Measurements from ENCODE around the gene OCSTAMP. TPM values are rescaled to one million over a fixed set of nuclear protein-coding genes. Genes with fewer than 3 reads are reported as not detected.

OCSTAMP gene, protein sequence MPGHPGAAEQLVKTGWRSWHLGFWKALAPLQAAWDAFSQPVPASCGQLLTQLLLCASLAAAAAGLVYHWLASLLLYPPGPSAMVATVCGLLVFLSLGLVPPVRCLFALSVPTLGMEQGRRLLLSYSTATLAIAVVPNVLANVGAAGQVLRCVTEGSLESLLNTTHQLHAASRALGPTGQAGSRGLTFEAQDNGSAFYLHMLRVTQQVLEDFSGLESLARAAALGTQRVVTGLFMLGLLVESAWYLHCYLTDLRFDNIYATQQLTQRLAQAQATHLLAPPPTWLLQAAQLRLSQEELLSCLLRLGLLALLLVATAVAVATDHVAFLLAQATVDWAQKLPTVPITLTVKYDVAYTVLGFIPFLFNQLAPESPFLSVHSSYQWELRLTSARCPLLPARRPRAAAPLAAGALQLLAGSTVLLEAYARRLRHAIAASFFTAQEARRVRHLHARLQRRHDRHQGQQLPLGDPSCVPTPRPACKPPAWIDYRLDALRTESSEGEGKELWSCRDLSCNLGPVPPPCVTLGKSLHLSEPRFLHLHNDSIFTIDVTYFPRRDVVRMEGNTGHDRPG
- total RNA-seq (2021; ENCODE audit: unreplicated experiment) (not detected), Bru-seq, nascent RNA (not detected), BruChase-seq, experiment 1, labeled RNA remaining after a 2-hour chase (not detected), BruChase-seq, experiment 2, labeled RNA remaining after a 6-hour chase (not detected)
- not detected for polyA plus RNA-seq (2012; ENCODE audit: insufficient read length)
- long read RNA-seq, result 0 reads

DNA sequence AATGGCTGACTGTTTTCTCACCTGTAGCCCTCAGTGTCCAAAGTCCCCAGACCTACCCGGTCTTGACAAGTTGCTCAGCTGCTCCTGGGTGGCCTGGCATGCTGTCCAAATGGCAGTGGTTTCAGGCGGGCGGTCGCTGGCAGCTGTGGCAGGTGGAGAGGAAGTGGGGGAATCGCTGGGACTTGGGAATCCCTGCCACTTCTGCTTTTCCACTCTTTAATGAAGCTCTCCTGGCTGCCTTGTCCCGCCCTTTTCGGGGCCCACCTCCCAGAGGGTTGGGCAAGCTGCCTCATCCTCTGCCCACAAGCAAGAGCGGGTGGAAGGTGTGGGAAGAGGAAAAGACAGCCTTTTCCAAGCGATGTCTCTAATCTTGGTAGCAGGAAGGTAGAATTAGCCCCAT is at the start of gene OCSTAMP:
OCSTAMP (minus strand) TSS at position 194 of the 400 bp plus-strand sequence; CDS start at position 100, 94 bp downstream.
- Histone ChIP-seq H3K27ac (ENCODE audit: low read length) (no peak within 1 kb of the TSS), H3K9me3 (ENCODE audit: control insufficient read depth, insufficient read depth, low read depth, low read length) (no peaks in the 10 kb centered on the region), H3K27me3 (ENCODE audit: control insufficient read depth, insufficient read depth, low read length) (no peaks in the 10 kb centered on the region), H3K4me3 (ENCODE audit: low read depth in 2 of 2, low read length in 2 of 2) (no peak within 1 kb of the TSS), H3K4me1 (ENCODE audit: control insufficient read depth, insufficient read depth, low read length) (no peaks in the 10 kb centered on the region), H3K36me3 (ENCODE audit: control insufficient read depth, insufficient read depth, low read length) (no peaks in the 10 kb centered on the region)
- in situ Hi-C loops (cut with HindIII; ENCODE audit: low pct_unique_long_range_greater_than_20kb, low sequenced_read_pairs), result no loop called here
- ChIA-PET POLR2A (no interaction called here), CTCF (no interaction called here)
- ATAC-seq (no peak), DNase-seq (ENCODE audit: low read depth, low spot score) (no peak)
- no TSS peak for BruUV-seq (replicated peaks)
- TF ChIP-seq TCF7L2 (IDR thresholded peaks at IDR 0.05; ENCODE audit: low read depth, low read length) (no peak), SIN3A (IDR thresholded peaks at IDR 0.05; ENCODE audit: borderline replicate concordance, insufficient read depth, low read depth, low read length) (no peak), POLR2AphosphoS5 (IDR thresholded peaks at IDR 0.05; ENCODE audit: low read depth, low read length) (no peak)
- TF ChIP-seq, protein P1, sequence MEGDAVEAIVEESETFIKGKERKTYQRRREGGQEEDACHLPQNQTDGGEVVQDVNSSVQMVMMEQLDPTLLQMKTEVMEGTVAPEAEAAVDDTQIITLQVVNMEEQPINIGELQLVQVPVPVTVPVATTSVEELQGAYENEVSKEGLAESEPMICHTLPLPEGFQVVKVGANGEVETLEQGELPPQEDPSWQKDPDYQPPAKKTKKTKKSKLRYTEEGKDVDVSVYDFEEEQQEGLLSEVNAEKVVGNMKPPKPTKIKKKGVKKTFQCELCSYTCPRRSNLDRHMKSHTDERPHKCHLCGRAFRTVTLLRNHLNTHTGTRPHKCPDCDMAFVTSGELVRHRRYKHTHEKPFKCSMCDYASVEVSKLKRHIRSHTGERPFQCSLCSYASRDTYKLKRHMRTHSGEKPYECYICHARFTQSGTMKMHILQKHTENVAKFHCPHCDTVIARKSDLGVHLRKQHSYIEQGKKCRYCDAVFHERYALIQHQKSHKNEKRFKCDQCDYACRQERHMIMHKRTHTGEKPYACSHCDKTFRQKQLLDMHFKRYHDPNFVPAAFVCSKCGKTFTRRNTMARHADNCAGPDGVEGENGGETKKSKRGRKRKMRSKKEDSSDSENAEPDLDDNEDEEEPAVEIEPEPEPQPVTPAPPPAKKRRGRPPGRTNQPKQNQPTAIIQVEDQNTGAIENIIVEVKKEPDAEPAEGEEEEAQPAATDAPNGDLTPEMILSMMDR (IDR thresholded peaks at IDR 0.05), result no peak
- TF ChIP-seq, protein P2, sequence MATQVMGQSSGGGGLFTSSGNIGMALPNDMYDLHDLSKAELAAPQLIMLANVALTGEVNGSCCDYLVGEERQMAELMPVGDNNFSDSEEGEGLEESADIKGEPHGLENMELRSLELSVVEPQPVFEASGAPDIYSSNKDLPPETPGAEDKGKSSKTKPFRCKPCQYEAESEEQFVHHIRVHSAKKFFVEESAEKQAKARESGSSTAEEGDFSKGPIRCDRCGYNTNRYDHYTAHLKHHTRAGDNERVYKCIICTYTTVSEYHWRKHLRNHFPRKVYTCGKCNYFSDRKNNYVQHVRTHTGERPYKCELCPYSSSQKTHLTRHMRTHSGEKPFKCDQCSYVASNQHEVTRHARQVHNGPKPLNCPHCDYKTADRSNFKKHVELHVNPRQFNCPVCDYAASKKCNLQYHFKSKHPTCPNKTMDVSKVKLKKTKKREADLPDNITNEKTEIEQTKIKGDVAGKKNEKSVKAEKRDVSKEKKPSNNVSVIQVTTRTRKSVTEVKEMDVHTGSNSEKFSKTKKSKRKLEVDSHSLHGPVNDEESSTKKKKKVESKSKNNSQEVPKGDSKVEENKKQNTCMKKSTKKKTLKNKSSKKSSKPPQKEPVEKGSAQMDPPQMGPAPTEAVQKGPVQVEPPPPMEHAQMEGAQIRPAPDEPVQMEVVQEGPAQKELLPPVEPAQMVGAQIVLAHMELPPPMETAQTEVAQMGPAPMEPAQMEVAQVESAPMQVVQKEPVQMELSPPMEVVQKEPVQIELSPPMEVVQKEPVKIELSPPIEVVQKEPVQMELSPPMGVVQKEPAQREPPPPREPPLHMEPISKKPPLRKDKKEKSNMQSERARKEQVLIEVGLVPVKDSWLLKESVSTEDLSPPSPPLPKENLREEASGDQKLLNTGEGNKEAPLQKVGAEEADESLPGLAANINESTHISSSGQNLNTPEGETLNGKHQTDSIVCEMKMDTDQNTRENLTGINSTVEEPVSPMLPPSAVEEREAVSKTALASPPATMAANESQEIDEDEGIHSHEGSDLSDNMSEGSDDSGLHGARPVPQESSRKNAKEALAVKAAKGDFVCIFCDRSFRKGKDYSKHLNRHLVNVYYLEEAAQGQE (IDR thresholded peaks at IDR 0.05; ENCODE audit: insufficient read depth in 1 of 2, low read depth in 2 of 2, low read length in 1 of 2), result no peak
- intact Hi-C loops (cut with micrococcal nuclease; ENCODE audit: unreplicated experiment), result no loop called here

DNA sequence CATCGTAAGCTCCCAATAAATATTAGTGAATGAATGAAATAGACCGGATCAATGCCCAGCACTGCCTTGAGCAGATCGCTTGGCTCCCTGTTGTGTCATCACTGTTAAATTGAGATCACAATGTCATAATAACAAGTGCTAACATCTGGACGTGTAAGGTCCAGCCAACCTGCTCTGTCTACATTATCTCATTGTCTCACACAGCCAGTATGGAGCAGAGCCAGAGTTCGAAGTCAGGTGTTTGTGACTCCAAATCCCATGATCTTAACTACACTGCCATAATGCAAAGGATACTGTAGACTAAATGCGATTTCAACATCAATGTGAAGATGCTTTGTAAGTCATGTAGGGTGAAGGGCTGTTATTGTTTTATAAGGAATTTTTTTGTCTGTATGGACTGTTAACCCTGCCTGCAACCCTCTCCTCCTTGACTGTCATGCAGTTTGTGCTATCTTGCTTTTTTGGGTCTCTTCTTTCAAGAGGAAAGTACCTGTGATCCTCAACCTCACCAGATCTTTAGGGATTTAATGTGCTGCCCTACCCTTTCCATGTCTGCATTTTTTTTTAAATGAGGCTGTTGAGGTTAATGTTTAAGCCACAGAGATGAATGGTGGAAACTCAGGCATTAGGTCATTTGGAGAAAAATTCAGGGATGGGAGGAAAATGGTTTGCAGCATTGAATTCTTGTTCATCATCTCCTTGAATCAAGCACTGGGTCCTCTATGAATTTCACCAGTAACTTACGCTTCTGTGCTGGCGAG is 49.0 kb upstream of the OCSTAMP start:
- Histone ChIP-seq H3K4me1 (ENCODE audit: control insufficient read depth, insufficient read depth, low read length) (no peaks in the 10 kb centered on the region), H3K4me3 (ENCODE audit: low read depth in 2 of 2, low read length in 2 of 2) (no peak overlapping the region), H3K27ac (ENCODE audit: low read length) (no peak overlapping the region), H3K27me3 (ENCODE audit: control insufficient read depth, insufficient read depth, low read length) (peaks cover 2% of the 10 kb centered on the region; the same call in 1 of the 2 replicates), H3K36me3 (ENCODE audit: control insufficient read depth, insufficient read depth, low read length) (no peaks in the 10 kb centered on the region), H3K9me3 (ENCODE audit: control insufficient read depth, insufficient read depth, low read depth, low read length) (no peaks in the 10 kb centered on the region)
- BruUV-seq (replicated peaks), result no TSS peak
- ChIA-PET POLR2A (no interaction called here), CTCF (no interaction called here)
- DNase-seq (ENCODE audit: low read depth, low spot score), result no peak
- TF ChIP-seq, protein P2 (IDR thresholded peaks at IDR 0.05; ENCODE audit: insufficient read depth in 1 of 2, low read depth in 2 of 2, low read length in 1 of 2), result no peak
- TF ChIP-seq POLR2AphosphoS5 (IDR thresholded peaks at IDR 0.05; ENCODE audit: low read depth, low read length) (no peak), SIN3A (IDR thresholded peaks at IDR 0.05; ENCODE audit: borderline replicate concordance, insufficient read depth, low read depth, low read length) (no peak), TCF7L2 (IDR thresholded peaks at IDR 0.05; ENCODE audit: low read depth, low read length) (no peak)
- TF ChIP-seq, protein P1 (IDR thresholded peaks at IDR 0.05), result no peak
- intact Hi-C loops (cut with micrococcal nuclease; ENCODE audit: unreplicated experiment) (no loop called here), in situ Hi-C loops (cut with HindIII; ENCODE audit: low pct_unique_long_range_greater_than_20kb, low sequenced_read_pairs) (no loop called here)
- no peak for ATAC-seq

All from Panc1 (cell line).